Adipose tissue (tissue), 3 donors: ENCODE results near the gene PDLIM7. TPM values are rescaled to one million over a fixed set of nuclear protein-coding genes. Genes with fewer than 3 reads are reported as not detected.
"Not testable (repeated sequence)": the region's sequence is repeated elsewhere in the genome, so short reads cannot be mapped to it uniquely, and the experiment has no call there.

Experiments
- H3K27ac ChIP-seq: one replicate; pipeline ENCODE4 v1.5.1; 2013; ENCODE audit warnings: low read depth, low read length
- WGBS, 3 donors: extraction: QIAGEN DNeasy Blood & Tissue Kit; methylation state at CpG; one replicate each; pipeline ENCODE4 v1.1.7; 2013; 5-methylcytosine and 5-hydroxymethylcytosine counted together
- polyA plus RNA-seq, 3 donors: library from polyadenylated mRNA; stranded (reverse); fragments of 200-250 nt; gene quantifications; one replicate each; pipeline ENCODE4 v1.2.3, GENCODE V29; 2013
- donor health status: healthy with polysubstance abuse.
- donor health status: Bipolar disorder and iron deficiency.
- donor health status: healthy.

Gene PDLIM7
- 100 to 1,000 TPM in 1 of 3 donors, 10 to 100 TPM in 2; 10.5 to 105 (median 54.0) TPM for polyA plus RNA-seq

- WGBS, 3 donors = 1% methylated on average over 64 to 73 of the region's 73 CpGs
These were observed at the start of gene PDLIM7 for GRCh38 chr5:177497292-177498012. PDLIM7 (minus strand) TSS chr5:177497604; CDS start chr5:177496512, 1,092 bp downstream.

GRCh38 chr5:177546258-177546741 lies 48.9 kb upstream of the PDLIM7 start:
- H3K27ac ChIP-seq = peak overlapping the region; percentile 83
- 43 to 86% (median 61%) methylated on average over 1 of the region's 1 CpG for WGBS, 3 donors

More at GRCh38 chr5:177497292-177498012, at the start of gene PDLIM7:
- H3K27ac ChIP-seq = peak within 1 kb of the TSS; percentile 11

- WGBS, 3 donors = 43 to 80% (median 45%) methylated on average over 4 of the region's 4 CpGs
- H3K27ac ChIP-seq = peak overlapping the region; percentile 83
These were observed 48.3 kb upstream of the PDLIM7 start for GRCh38 chr5:177545487-177546257.

GRCh38 chr5:177542816-177543465 lies 45.5 kb upstream of the PDLIM7 start:
- H3K27ac ChIP-seq = no peak overlapping the region
- 95 to 96% (median 95%) methylated on average over 4 of the region's 4 CpGs for WGBS, 3 donors

GRCh38 chr5:177540438-177540837 lies 43.0 kb upstream of the PDLIM7 start:
- no peak overlapping the region for H3K27ac ChIP-seq
- 51 to 70% (median 67%) methylated on average over 3 of the region's 3 CpGs for WGBS, 3 donors

GRCh38 chr5:177539411-177539810 lies 42.0 kb upstream of the PDLIM7 start:
- H3K27ac ChIP-seq = no peak overlapping the region
- WGBS, 3 donors = 31 to 89% (median 42%) methylated on average over 2 of the region's 2 CpGs

- 90 to 94% (median 92%) methylated on average over 10 of the region's 10 CpGs for WGBS, 3 donors
- H3K27ac ChIP-seq = no peak overlapping the region
These were observed 41.5 kb upstream of the PDLIM7 start for GRCh38 chr5:177538876-177539275.

- H3K27ac ChIP-seq = no peak overlapping the region
- WGBS, 3 donors = 30 to 52% (median 37%) methylated on average over 15 of the region's 15 CpGs
These were observed 40.3 kb upstream of the PDLIM7 start for GRCh38 chr5:177537389-177538361.

GRCh38 chr5:177536386-177536785 lies 39.0 kb upstream of the PDLIM7 start:
- H3K27ac ChIP-seq = no peak overlapping the region
- WGBS, 3 donors = 90 to 94% (median 92%) methylated on average over 10 of the region's 10 CpGs

- 91 to 96% (median 93%) methylated on average over 7 of the region's 7 CpGs for WGBS, 3 donors
- H3K27ac ChIP-seq = no peak overlapping the region
These were observed 37.7 kb upstream of the PDLIM7 start for GRCh38 chr5:177535125-177535524.

- H3K27ac ChIP-seq = not testable (repeated sequence)
These were observed 37.0 kb upstream of the PDLIM7 start for GRCh38 chr5:177534433-177534832.

GRCh38 chr5:177531209-177531940 lies 34.0 kb upstream of the PDLIM7 start:
- WGBS, 3 donors = 81 to 92% (median 88%) methylated on average over 27 of the region's 27 CpGs
- no peak overlapping the region for H3K27ac ChIP-seq

More at GRCh38 chr5:177534433-177534832, 37.0 kb upstream of the PDLIM7 start:
- 96 to 97% (median 97%) methylated on average over 7 of the region's 7 CpGs for WGBS, 3 donors

- H3K27ac ChIP-seq = no peak overlapping the region
- WGBS, 3 donors = 70 to 78% (median 75%) methylated on average over 3 of the region's 3 CpGs
These were observed 33.2 kb upstream of the PDLIM7 start for GRCh38 chr5:177530638-177531037.

- WGBS, 3 donors = 82 to 88% (median 86%) methylated on average over 12 of the region's 12 CpGs
- no peak overlapping the region for H3K27ac ChIP-seq
These were observed 32.1 kb upstream of the PDLIM7 start for GRCh38 chr5:177529247-177530203.

- WGBS, 3 donors = 88 to 90% (median 89%) methylated on average over 10 of the region's 10 CpGs
These were observed 31.2 kb upstream of the PDLIM7 start for GRCh38 chr5:177528631-177529030.

GRCh38 chr5:177527595-177527994 lies 30.2 kb upstream of the PDLIM7 start:
- no peak overlapping the region for H3K27ac ChIP-seq
- WGBS, 3 donors = 94% methylated on average over 8 of the region's 8 CpGs

More at GRCh38 chr5:177528631-177529030, 31.2 kb upstream of the PDLIM7 start:
- no peak overlapping the region for H3K27ac ChIP-seq
